GM21447 (cell line): Measurements from ENCODE around the gene NFATC1.

Source experiments
- ATAC-seq: cut with Tn5 transposase; IDR thresholded peaks from one replicate; pipeline ENCODE4 v1.9.1; 2021; ENCODE audit not compliant: unreplicated experiment

NFATC1 gene

GRCh38 chr18:79436556-79437275 lies 41.0 kb downstream of the NFATC1 start:
- ATAC-seq = no peak

- ATAC-seq = no peak
These were observed 42.6 kb downstream of the NFATC1 start for GRCh38 chr18:79438089-79438897.

GRCh38 chr18:79438898-79439627 lies 43.3 kb downstream of the NFATC1 start:
- no peak for ATAC-seq

- ATAC-seq = no peak
These were observed 43.9 kb downstream of the NFATC1 start for GRCh38 chr18:79439628-79440023.

GRCh38 chr18:79440316-79441110 lies 44.8 kb downstream of the NFATC1 start:
- no peak for ATAC-seq

GRCh38 chr18:79441420-79441819 lies 45.7 kb downstream of the NFATC1 start:
- ATAC-seq = no peak

- peak; percentile 50 for ATAC-seq
These were observed 46.9 kb downstream of the NFATC1 start for GRCh38 chr18:79442508-79443221.

- ATAC-seq = no peak
These were observed 49.5 kb downstream of the NFATC1 start for GRCh38 chr18:79445221-79445620.

GRCh38 chr18:79445696-79446561 lies 50.2 kb downstream of the NFATC1 start:
- no peak for ATAC-seq

- ATAC-seq = no peak
These were observed 51.2 kb downstream of the NFATC1 start for GRCh38 chr18:79446931-79447330.

- ATAC-seq = no peak
These were observed 52.1 kb downstream of the NFATC1 start for GRCh38 chr18:79447703-79448367.

GRCh38 chr18:79448621-79449020 lies 52.9 kb downstream of the NFATC1 start:
- no peak for ATAC-seq

GRCh38 chr18:79449551-79450288 lies 54.0 kb downstream of the NFATC1 start:
- no peak for ATAC-seq

- ATAC-seq = no peak
These were observed 54.8 kb downstream of the NFATC1 start for GRCh38 chr18:79450289-79451080.

GRCh38 chr18:79451237-79452125 lies 55.8 kb downstream of the NFATC1 start:
- ATAC-seq = no peak
